Transverse colon (tissue), 4 donors: ENCODE measurements around the gene MTHFSD. TPM values are rescaled to one million over a fixed set of nuclear protein-coding genes. Genes with fewer than 3 reads are reported as not detected.

Experiments used
- DNase-seq: peaks from one replicate; pipeline ENCODE4 v3.0.0-alpha.2; 2019
- H3K27ac ChIP-seq, 4 donors: fragments of 200-600 bp; sonication (generic); 2 replicates each; pipeline ENCODE4 v1.5.1; 2016 to 2018; ENCODE audit warnings: inconsistent platforms in 4 of 4
- H3K27me3 ChIP-seq: fragments of 200-600 bp; sonication (generic); 2 replicates; pipeline ENCODE4 v1.5.1; 2017; ENCODE audit warnings: inconsistent platforms
- H3K36me3 ChIP-seq, 4 donors: fragments of 200-600 bp; sonication (generic); 2 replicates each; pipeline ENCODE4 v1.5.1; 2017 to 2019; ENCODE audit warnings: inconsistent platforms in 4 of 4
- H3K4me1 ChIP-seq, 4 donors: fragments of 200-600 bp; sonication (generic); 2 replicates each; pipeline ENCODE4 v1.5.1; 2017 to 2020; ENCODE audit warnings: inconsistent platforms in 4 of 4
- H3K4me3 ChIP-seq, 4 donors: fragments of 200-600 bp; sonication (generic); 1 replicate in 1 of 4; 2 replicates in 3 of 4; pipeline versions ENCODE4 v1.5.1 to v1.6.1; 2017 to 2019; ENCODE audit warnings: inconsistent platforms in 4 of 4
- H3K9me3 ChIP-seq, 2 donors: fragments of 200-600 bp; sonication (generic); 2 replicates each; pipeline ENCODE4 v1.5.1; 2017 to 2019; ENCODE audit warnings: inconsistent platforms in 2 of 2
- EP300 ChIP-seq: sonication (generic); formaldehyde crosslinking; IDR thresholded peaks from one replicate; pipeline ENCODE4 v1.6.1; 2017; ENCODE audit warnings: antibody characterized with exemption, low read depth
- POLR2A ChIP-seq: fragments of 450-650 bp; IDR thresholded peaks from one replicate; pipeline ENCODE4 v1.6.1; 2016; ENCODE audit warnings: antibody characterized with exemption, mild to moderate bottlenecking, moderate library complexity
- POLR2AphosphoS5 ChIP-seq, 3 donors: sonication (generic); formaldehyde crosslinking; IDR thresholded peaks; one replicate each; pipeline ENCODE4 v1.6.1; 2016; ENCODE audit warnings: antibody characterized with exemption in 3 of 3
- WGBS, 2 donors: methylation state at CpG; one replicate each; pipeline ENCODE4 v1.1.5; 2018; ENCODE audit warnings: low coverage in 1 of 2; 5-methylcytosine and 5-hydroxymethylcytosine counted together
- in situ Hi-C, 4 donors: fragments of 200-750 bp; cut with MboI; loops; one replicate each; pipeline versions ENCODE4 v1.15.0 to v1.15.1; 2017; ENCODE audit warnings: low sequenced_read_pairs in 3 of 4, low pct_ligation_motif_present in 1 of 4, low pct_unique_long_range_greater_than_20kb in 1 of 4
- intact Hi-C: fragments of 100-400 bp; cut with DNase I; formaldehyde crosslinking; loops from one replicate; pipeline ENCODE4 v1.15.1; 2023; ENCODE audit warnings: low total_unique reads
- total RNA-seq, 4 donors: library from RNA; depleted of rRNA; stranded (reverse); fragments of >200 nt; gene quantifications; one replicate each; pipeline ENCODE4 v1.1.0, GENCODE V29; 2016
- TF ChIP-seq, protein P1 (sequence below), 5 experiments: fragments of 200-600 bp in 3 of 5; fragments of 450-650 bp in 2 of 5; sonication (generic) in 3 of 5; IDR thresholded peaks; 1 replicate in 2 of 5; 2 replicates in 3 of 5; pipeline ENCODE4 v1.5.1; 2016 to 2017; ENCODE audit warnings: antibody characterized with exemption in 5 of 5, inconsistent platforms in 3 of 5, mild to moderate bottlenecking in 2 of 5, moderate library complexity in 1 of 5

MTHFSD gene
- total RNA-seq, 4 donors from 2014 or later: 25.4 to 51.1 (median 30.0) TPM

DNA sequence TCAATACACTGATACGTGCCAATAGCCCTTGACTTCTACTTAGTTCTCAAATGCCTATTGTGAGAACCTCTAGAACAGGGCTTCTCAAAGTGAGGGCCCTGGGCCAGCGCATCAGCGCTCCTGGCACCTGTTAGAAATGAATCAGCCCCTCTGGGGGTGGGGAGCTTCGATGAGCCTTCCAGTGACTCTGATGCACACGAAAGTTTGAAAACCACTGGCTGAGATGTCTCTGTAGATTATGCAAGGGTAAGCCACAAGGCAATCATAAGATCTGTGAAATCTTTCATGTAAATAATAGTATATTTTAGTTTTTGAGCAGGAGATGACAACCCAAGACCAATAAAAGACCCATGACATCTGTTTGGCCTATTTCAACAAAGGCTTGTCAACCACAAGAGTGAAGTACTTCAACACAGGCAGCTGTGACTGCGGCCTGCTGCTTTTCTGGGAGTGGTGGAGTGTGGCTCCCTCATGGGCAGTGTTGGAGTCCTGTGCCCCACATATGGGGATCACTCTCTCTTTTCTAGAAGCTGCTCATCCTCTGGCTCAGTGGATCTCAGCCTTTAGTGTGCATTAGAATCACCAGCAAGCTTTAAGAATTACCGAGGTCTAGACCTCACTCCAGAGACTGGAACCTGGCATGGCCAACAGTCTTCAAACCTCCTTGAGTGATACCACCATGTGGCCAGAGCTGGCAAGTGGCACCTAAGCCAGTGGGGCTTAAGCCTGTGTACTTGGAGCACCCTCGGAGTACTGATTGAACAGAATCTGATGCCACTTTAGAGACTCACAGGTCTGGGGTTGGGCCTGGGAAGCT, 5.8 kb downstream of the MTHFSD start:
- Histone ChIP-seq H3K9me3 (no peaks in the 10 kb centered on the region), H3K27me3 (no peaks in the 10 kb centered on the region), H3K4me3 (no peak overlapping the region), H3K4me1 (peaks cover 0 to 3% (median 3%) of the 10 kb centered on the region in 4 donors), H3K36me3 (peaks cover 0 to 9% (median 4%) of the 10 kb centered on the region in 4 donors), H3K27ac (no peak overlapping the region)
- in situ Hi-C loops: no loop called here
- TF ChIP-seq POLR2A (no peak), EP300 (no peak)
- 76% methylated on average over 8 of the region's 8 CpGs; no CpG with 5 or more reads in 1 of the 2 donors for WGBS, 2 donors
- intact Hi-C loops: no loop called here
- DNase-seq: no peak

DNA sequence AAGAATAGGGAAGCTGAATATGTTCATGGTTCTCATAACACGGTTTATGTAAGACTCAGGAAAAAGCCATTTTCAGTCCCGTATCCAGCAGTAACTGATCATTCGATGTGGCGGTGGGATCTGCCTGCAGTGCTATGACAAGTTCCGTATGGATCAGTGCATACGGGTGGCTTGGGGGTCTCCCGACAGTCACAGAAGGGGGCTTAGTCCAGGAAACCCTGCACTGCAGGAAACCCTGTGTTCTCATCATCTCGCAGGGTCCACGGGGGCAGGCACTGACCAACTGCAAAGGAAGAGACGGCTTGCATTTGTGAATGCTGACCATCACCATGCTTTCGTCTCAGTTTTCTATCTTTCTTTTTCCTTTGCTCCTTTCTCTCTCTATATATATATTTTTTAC, 7.7 kb downstream of the MTHFSD start:
- H3K9me3 ChIP-seq: no peaks in the 10 kb centered on the region
- 87 to 94% methylated on average over 11 of the region's 11 CpGs for WGBS, 2 donors
- no peak for DNase-seq
- H3K4me3 ChIP-seq: no peak overlapping the region
- H3K36me3 ChIP-seq: peaks cover 0 to 9% (median 4%) of the 10 kb centered on the region in 4 donors
- no peaks in the 10 kb centered on the region for H3K27me3 ChIP-seq
- intact Hi-C loops: no loop called here
- no peak for TF ChIP-seq EP300
- no peak for TF ChIP-seq POLR2A
- TF ChIP-seq POLR2AphosphoS5 (IDR thresholded peaks at IDR 0.05): no peak
- TF ChIP-seq, protein P1, sequence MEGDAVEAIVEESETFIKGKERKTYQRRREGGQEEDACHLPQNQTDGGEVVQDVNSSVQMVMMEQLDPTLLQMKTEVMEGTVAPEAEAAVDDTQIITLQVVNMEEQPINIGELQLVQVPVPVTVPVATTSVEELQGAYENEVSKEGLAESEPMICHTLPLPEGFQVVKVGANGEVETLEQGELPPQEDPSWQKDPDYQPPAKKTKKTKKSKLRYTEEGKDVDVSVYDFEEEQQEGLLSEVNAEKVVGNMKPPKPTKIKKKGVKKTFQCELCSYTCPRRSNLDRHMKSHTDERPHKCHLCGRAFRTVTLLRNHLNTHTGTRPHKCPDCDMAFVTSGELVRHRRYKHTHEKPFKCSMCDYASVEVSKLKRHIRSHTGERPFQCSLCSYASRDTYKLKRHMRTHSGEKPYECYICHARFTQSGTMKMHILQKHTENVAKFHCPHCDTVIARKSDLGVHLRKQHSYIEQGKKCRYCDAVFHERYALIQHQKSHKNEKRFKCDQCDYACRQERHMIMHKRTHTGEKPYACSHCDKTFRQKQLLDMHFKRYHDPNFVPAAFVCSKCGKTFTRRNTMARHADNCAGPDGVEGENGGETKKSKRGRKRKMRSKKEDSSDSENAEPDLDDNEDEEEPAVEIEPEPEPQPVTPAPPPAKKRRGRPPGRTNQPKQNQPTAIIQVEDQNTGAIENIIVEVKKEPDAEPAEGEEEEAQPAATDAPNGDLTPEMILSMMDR (IDR thresholded peaks at IDR 0.05): no peak
- in situ Hi-C loops: no loop called here
- H3K27ac ChIP-seq: no peak overlapping the region
- H3K4me1 ChIP-seq: no peaks in the 10 kb centered on the region

DNA sequence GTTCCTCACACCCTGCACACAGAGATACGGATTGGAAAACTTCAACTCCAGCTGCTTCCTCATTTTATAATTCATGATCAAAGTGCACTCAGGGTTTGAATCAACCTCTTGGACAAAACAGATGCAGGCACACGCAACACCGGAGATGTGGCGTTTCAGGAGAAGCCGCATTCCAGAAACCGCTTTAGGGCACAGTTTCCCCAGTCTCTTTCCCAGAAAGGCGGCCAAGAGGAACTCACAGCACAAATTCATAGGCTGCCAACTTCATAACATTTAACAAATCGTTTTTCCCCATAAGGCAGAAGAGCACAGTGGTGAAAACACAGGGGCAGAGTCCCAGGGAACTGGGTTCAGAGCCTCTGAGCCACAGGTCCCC, 8.4 kb downstream of the MTHFSD start:
- in situ Hi-C loops (no loop called here), intact Hi-C loops (no loop called here)
- 91% methylated on average over 8 of the region's 8 CpGs; no CpG with 5 or more reads in 1 of the 2 donors for WGBS, 2 donors
- Histone ChIP-seq H3K27ac (no peak overlapping the region), H3K27me3 (no peaks in the 10 kb centered on the region), H3K4me3 (no peak overlapping the region), H3K9me3 (no peaks in the 10 kb centered on the region), H3K36me3 (peaks cover 0 to 10% (median 4%) of the 10 kb centered on the region in 4 donors), H3K4me1 (no peaks in the 10 kb centered on the region)
- no peak for DNase-seq
- TF ChIP-seq, protein P1 (IDR thresholded peaks at IDR 0.05): no peak
- TF ChIP-seq POLR2AphosphoS5 (IDR thresholded peaks at IDR 0.05) (no peak), EP300 (no peak), POLR2A (no peak)

DNA sequence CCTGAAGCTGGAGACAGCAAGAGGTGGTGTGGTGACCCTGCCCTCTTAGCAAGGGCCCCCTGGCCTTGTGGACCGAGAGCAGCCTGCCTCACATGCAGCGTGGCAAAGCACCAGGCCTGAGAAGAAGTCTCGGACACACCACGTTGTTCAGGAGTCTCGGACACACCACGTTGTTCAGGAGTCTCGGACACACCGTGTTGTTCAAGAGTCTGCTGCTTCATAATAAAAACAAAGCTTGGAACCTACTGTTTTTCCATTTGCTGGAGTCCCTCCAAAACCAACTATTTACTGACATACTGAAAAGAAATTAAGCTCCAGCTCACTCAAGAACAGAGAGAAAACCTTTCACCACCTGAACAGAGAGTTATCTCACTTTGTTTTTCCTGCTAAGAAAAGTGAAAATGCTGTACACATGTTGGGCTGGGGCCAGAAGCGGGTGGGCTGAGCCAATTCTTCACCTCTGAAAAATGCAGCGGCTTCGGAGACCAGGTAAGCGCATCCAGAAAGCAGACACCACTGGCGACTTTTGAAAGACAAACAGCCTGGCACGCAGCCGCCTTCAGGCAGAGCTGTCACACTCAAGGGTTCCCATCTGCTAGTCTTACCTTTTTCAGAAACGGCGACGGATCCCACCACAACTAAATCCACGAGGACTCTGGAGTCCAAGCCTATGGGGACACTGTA, 8.9 kb downstream of the MTHFSD start:
- in situ Hi-C loops (no loop called here), intact Hi-C loops (no loop called here)
- DNase-seq: no peak
- Histone ChIP-seq H3K9me3 (no peaks in the 10 kb centered on the region), H3K36me3 (peaks cover 0 to 15% (median 6%) of the 10 kb centered on the region in 4 donors), H3K4me3 (no peak overlapping the region), H3K4me1 (no peaks in the 10 kb centered on the region), H3K27ac (no peak overlapping the region), H3K27me3 (no peaks in the 10 kb centered on the region)
- WGBS, 2 donors: 93 to 100% methylated on average over 2 to 19 of the region's 19 CpGs
- TF ChIP-seq POLR2A: no peak
- TF ChIP-seq, protein P1 (IDR thresholded peaks at IDR 0.05): no peak
- TF ChIP-seq POLR2AphosphoS5 (IDR thresholded peaks at IDR 0.05): no peak
- no peak for TF ChIP-seq EP300
